CD4-positive, CD25-positive, alpha-beta regulatory T cell (primary cell): ENCODE results near the gene MTA3. TPM values are rescaled to one million over a fixed set of nuclear protein-coding genes. Genes with fewer than 3 reads are reported as not detected.

Experiments
- ATAC-seq, 2 donors: fragments of 150-1000 bp; cut with Tn5 transposase; one replicate each; pipeline ENCODE4 v1.10.0; 2021; ENCODE audit warnings: low read depth in 2 of 2, moderate number of reproducible peaks in 2 of 2, moderate library complexity in 1 of 2
- DNase-seq, 3 donors: peaks; one replicate each; pipeline versions ENCODE4 v3.0.0 to v3.0.0-alpha.2; 2012 to 2022; ENCODE audit warnings: mixed read lengths in 1 of 3
- H3K27ac ChIP-seq: one replicate; pipeline ENCODE4 v1.7.0; 2013; ENCODE audit warnings: mild to moderate bottlenecking, low read length; ENCODE audit not compliant: insufficient read depth, poor library complexity, severe bottlenecking
- H3K27me3 ChIP-seq: one replicate; pipeline ENCODE4 v1.7.0; 2013; ENCODE audit warnings: low read length; ENCODE audit not compliant: control insufficient read depth, insufficient read depth
- H3K36me3 ChIP-seq: one replicate; pipeline ENCODE4 v1.7.0; 2013; ENCODE audit warnings: mild to moderate bottlenecking, low read length, moderate library complexity; ENCODE audit not compliant: control insufficient read depth, insufficient read depth
- H3K4me1 ChIP-seq: 2 replicates; pipeline ENCODE4 v1.7.0; 2013; ENCODE audit warnings: mild to moderate bottlenecking, low read length; ENCODE audit not compliant: insufficient read depth, control insufficient read depth, poor library complexity, severe bottlenecking
- H3K4me3 ChIP-seq: one replicate; pipeline ENCODE4 v1.7.0; 2013; ENCODE audit warnings: low read depth, mild to moderate bottlenecking, low read length, moderate library complexity
- H3K9me3 ChIP-seq, 2 experiments: 1 replicate in 1 of 2; 2 replicates in 1 of 2; pipeline ENCODE4 v1.7.0; 2013; ENCODE audit warnings: low read length in 2 of 2, mild to moderate bottlenecking in 1 of 2, moderate library complexity in 1 of 2; ENCODE audit not compliant: control insufficient read depth in 2 of 2
- H3K27ac Mint-ChIP-seq, 3 donors: one replicate each; pipeline ENCODE4 v1.8.0; 2020 to 2022; ENCODE audit warnings: mild to moderate bottlenecking in 3 of 3, mixed read lengths in 3 of 3, moderate library complexity in 2 of 3
- H3K27me3 Mint-ChIP-seq: one replicate; pipeline ENCODE4 v1.8.0; 2022; ENCODE audit warnings: mild to moderate bottlenecking, mixed read lengths
- H3K36me3 Mint-ChIP-seq: one replicate; pipeline ENCODE4 v1.8.0; 2020; ENCODE audit warnings: mixed read lengths
- H3K4me1 Mint-ChIP-seq, 4 donors: one replicate each; pipeline ENCODE4 v1.8.0; 2020 to 2022; ENCODE audit warnings: mixed read lengths in 4 of 4, mild to moderate bottlenecking in 1 of 4
- H3K4me3 Mint-ChIP-seq, 4 donors: one replicate each; pipeline ENCODE4 v1.8.0; 2020 to 2022; ENCODE audit warnings: mild to moderate bottlenecking in 4 of 4, mixed read lengths in 4 of 4, moderate library complexity in 3 of 4
- H3K9me3 Mint-ChIP-seq, 7 donors: one replicate each; pipeline ENCODE4 v1.8.0; 2020 to 2022; ENCODE audit warnings: mixed read lengths in 7 of 7, mild to moderate bottlenecking in 3 of 7, moderate library complexity in 2 of 7
- polyA plus RNA-seq, 4 donors: library from polyadenylated mRNA; unstranded; fragments of 300-500 nt; fragmentation: Illumina TruSeq; gene quantifications; one replicate each; pipeline ENCODE4 v1.2.3, GENCODE V29; 2021
- total RNA-seq: library from RNA; stranded (reverse); gene quantifications from one replicate; pipeline ENCODE4 v1.2.3, GENCODE V29; 2022

MTA3 gene
- total and polyA plus RNA-seq, 5 donors from 2014 or later = 7.7 to 20.4 (median 9.4) TPM

DNA sequence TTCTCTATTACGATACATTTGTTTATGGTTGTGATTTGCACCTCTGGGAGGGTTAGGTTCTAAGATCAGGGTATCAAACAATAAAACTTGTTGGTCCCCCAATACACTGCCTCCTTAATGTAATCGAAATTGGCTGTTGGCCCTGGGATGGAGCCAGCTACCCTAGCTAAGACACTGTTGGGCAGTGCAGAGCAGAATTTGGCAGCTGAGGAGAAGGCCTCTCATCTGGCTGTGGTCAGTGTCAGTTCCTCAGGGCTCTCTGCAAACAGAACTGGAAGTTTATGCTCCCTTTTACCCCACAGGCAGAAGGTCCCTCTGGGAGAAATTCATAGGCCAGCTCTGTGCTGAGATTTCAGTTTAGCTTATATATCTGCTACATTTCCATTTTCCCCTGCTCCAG, 232.5 kb downstream of the MTA3 start:
- Histone ChIP-seq H3K4me1 (no peaks in the 10 kb centered on the region), H3K36me3 (no peaks in the 10 kb centered on the region), H3K27me3 (peaks cover 2% of the 10 kb centered on the region), H3K27ac (no peak overlapping the region), H3K9me3 (no peaks in the 10 kb centered on the region), H3K4me3 (no peak overlapping the region)
- no peak for DNase-seq
- H3K4me1 Mint-ChIP-seq = peaks cover 0 to 9% (median 2%) of the 10 kb centered on the region in 4 donors
- no peak for ATAC-seq
- H3K27me3 Mint-ChIP-seq = peaks cover 33% of the 10 kb centered on the region
- no peak overlapping the region for H3K4me3 Mint-ChIP-seq
- H3K9me3 Mint-ChIP-seq = no peaks in the 10 kb centered on the region
- H3K27ac Mint-ChIP-seq = no peak overlapping the region
- H3K36me3 Mint-ChIP-seq = no peaks in the 10 kb centered on the region

DNA sequence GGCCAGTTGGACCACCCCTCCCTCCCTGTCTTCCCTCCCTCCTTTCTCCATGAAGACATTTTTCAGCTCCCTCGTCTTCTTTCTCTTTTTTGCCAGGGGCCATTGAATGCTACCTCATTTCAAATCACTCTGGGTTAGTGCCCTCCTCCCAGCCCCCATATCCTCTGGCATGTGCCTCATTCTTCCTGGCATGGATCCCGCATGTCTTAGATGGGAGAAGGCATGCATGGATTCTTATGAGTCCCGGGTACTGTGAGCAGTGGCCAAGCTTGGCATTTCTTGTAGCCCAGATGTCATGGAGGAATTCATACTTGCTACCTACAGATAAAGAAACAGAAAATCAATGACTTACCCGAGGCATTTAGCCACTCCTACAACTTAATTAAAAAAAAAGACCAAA, 232.9 kb downstream of the MTA3 start:
- H3K27ac Mint-ChIP-seq = peak overlapping the region in 1 of 3 donors; percentile 75
- Histone ChIP-seq H3K9me3 (no peaks in the 10 kb centered on the region), H3K36me3 (no peaks in the 10 kb centered on the region), H3K4me1 (no peaks in the 10 kb centered on the region), H3K4me3 (no peak overlapping the region), H3K27me3 (peaks cover 2% of the 10 kb centered on the region), H3K27ac (no peak overlapping the region)
- H3K4me3 Mint-ChIP-seq = no peak overlapping the region
- no peaks in the 10 kb centered on the region for H3K9me3 Mint-ChIP-seq
- DNase-seq (no peak), ATAC-seq (no peak)
- H3K27me3 Mint-ChIP-seq = peaks cover 33% of the 10 kb centered on the region
- no peaks in the 10 kb centered on the region for H3K36me3 Mint-ChIP-seq
- H3K4me1 Mint-ChIP-seq = peaks cover 0 to 9% (median 2%) of the 10 kb centered on the region in 4 donors

DNA sequence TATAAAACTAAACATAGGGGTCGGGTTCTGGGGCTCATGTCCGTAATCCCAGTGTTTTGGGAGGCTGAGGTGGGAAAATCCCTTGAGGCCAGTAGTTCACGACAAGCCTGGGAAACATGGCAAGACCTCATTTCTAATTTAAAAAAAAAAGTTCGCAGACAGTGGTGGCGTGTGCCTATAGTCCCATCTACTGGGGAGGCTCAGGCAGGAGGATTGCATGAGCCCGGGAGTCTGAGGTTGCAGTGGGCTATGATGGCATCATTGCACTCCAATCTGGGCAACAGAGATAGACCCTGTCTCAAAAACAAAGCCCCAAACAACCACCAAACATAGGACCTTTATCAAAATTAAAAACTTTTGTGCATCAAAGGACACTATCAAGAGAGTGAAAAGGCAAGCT, 233.7 kb downstream of the MTA3 start:
- H3K36me3 Mint-ChIP-seq = no peaks in the 10 kb centered on the region
- H3K4me1 Mint-ChIP-seq = peaks cover 0 to 9% (median 2%) of the 10 kb centered on the region in 4 donors
- ATAC-seq = no peak
- no peak overlapping the region for H3K4me3 ChIP-seq
- DNase-seq = no peak
- no peak overlapping the region for H3K4me3 Mint-ChIP-seq
- H3K27ac Mint-ChIP-seq = peak overlapping the region in 1 of 3 donors; percentile 51
- H3K27me3 ChIP-seq = peaks cover 2% of the 10 kb centered on the region
- H3K9me3 ChIP-seq = no peaks in the 10 kb centered on the region
- peaks cover 33% of the 10 kb centered on the region for H3K27me3 Mint-ChIP-seq
- no peaks in the 10 kb centered on the region for H3K9me3 Mint-ChIP-seq
- H3K27ac ChIP-seq = no peak overlapping the region
- no peaks in the 10 kb centered on the region for H3K4me1 ChIP-seq
- H3K36me3 ChIP-seq = no peaks in the 10 kb centered on the region

DNA sequence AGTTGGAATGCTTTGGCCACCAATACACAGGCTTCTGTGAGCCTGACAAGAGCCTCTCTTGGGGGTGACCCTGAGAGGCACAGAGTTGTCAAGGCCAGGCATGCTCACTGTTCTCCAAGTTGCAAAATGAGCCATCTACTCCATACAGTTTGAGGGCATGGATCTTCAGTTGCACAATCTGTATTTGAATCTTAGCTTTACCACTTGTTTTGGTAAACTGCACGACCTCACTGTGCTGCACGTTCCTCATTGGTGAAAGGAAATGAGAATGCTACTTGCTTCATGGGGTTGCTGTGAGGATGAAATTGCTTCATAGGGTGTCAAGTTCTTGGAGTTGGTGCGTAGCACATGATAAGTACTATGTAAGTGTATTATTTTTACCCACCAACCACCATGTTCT, 235.9 kb downstream of the MTA3 start:
- no peak for ATAC-seq
- no peaks in the 10 kb centered on the region for H3K36me3 Mint-ChIP-seq
- H3K27me3 ChIP-seq = peaks cover 2% of the 10 kb centered on the region
- no peak for DNase-seq
- H3K4me3 ChIP-seq = no peak overlapping the region
- H3K27ac Mint-ChIP-seq = no peak overlapping the region
- H3K9me3 Mint-ChIP-seq = no peaks in the 10 kb centered on the region
- no peaks in the 10 kb centered on the region for H3K36me3 ChIP-seq
- H3K27ac ChIP-seq = no peak overlapping the region
- H3K9me3 ChIP-seq = no peaks in the 10 kb centered on the region
- peaks cover 4% of the 10 kb centered on the region for H3K4me1 ChIP-seq
- no peak overlapping the region for H3K4me3 Mint-ChIP-seq
- peaks cover 0 to 8% (median 2%) of the 10 kb centered on the region in 4 donors for H3K4me1 Mint-ChIP-seq
- peaks cover 33% of the 10 kb centered on the region for H3K27me3 Mint-ChIP-seq

DNA sequence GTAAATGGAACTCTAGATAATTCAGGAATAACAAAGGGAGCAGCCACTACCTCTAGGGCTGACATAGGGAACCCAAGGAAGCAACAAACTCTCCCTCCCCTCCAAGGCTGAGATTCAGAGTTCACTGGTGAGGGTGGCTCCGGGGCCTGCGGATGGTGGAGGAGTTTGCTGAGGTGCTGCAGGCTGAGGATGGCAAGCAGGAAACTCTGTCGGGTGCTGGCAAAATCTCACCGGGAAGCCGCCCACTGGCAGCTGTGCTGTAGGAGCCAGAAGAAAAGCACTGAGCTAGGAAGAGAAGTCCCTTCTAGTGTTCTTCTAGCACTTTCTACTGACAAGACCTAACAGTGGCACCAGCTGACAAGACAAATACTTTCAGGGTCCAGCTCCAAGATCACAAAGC, 236.5 kb downstream of the MTA3 start:
- no peak overlapping the region for H3K27ac Mint-ChIP-seq
- H3K36me3 Mint-ChIP-seq = no peaks in the 10 kb centered on the region

More for the DNA sequence above, 236.5 kb downstream of the MTA3 start:
- H3K9me3 Mint-ChIP-seq = no peaks in the 10 kb centered on the region
- Histone ChIP-seq H3K27me3 (peaks cover 2% of the 10 kb centered on the region), H3K9me3 (no peaks in the 10 kb centered on the region), H3K27ac (no peak overlapping the region), H3K4me3 (no peak overlapping the region), H3K36me3 (no peaks in the 10 kb centered on the region), H3K4me1 (peaks cover 8% of the 10 kb centered on the region)
- DNase-seq (no peak), ATAC-seq (no peak)
- peaks cover 33% of the 10 kb centered on the region for H3K27me3 Mint-ChIP-seq
- H3K4me3 Mint-ChIP-seq = no peak overlapping the region
- H3K4me1 Mint-ChIP-seq = peaks cover 0 to 8% (median 2%) of the 10 kb centered on the region in 4 donors

Other genes with a start within 250 kb of the MTA3 start
- gene COX7A2L, start 207.4 kb upstream of the MTA3 start, total RNA-seq = 57.2 TPM
- gene COX7A2L, start 207.4 kb upstream of the MTA3 start, polyA plus RNA-seq = 100 to 1,000 TPM; 186 to 214 (median 193) TPM
- gene KCNG3, start 74.7 kb upstream of the MTA3 start, total RNA-seq = not detected
- gene KCNG3, start 74.7 kb upstream of the MTA3 start, polyA plus RNA-seq = not detected
- gene OXER1, start 195.5 kb downstream of the MTA3 start, total RNA-seq = not detected
- gene OXER1, start 195.5 kb downstream of the MTA3 start, polyA plus RNA-seq = under 1 TPM in 1 of 4 donors, not detected in 3; 0.09 TPM
- not detected for gene HAAO, start 224.0 kb downstream of the MTA3 start, total RNA-seq
- gene HAAO, start 224.0 kb downstream of the MTA3 start, polyA plus RNA-seq = under 1 TPM in 1 of 4 donors, not detected in 3; 0.27 TPM